ENCODE data around the gene CBLB.
"Not testable (repeated sequence)": the region's sequence is repeated elsewhere in the genome, so short reads cannot be mapped to it uniquely, and the experiment has no call there.

Gene CBLB

DNA sequence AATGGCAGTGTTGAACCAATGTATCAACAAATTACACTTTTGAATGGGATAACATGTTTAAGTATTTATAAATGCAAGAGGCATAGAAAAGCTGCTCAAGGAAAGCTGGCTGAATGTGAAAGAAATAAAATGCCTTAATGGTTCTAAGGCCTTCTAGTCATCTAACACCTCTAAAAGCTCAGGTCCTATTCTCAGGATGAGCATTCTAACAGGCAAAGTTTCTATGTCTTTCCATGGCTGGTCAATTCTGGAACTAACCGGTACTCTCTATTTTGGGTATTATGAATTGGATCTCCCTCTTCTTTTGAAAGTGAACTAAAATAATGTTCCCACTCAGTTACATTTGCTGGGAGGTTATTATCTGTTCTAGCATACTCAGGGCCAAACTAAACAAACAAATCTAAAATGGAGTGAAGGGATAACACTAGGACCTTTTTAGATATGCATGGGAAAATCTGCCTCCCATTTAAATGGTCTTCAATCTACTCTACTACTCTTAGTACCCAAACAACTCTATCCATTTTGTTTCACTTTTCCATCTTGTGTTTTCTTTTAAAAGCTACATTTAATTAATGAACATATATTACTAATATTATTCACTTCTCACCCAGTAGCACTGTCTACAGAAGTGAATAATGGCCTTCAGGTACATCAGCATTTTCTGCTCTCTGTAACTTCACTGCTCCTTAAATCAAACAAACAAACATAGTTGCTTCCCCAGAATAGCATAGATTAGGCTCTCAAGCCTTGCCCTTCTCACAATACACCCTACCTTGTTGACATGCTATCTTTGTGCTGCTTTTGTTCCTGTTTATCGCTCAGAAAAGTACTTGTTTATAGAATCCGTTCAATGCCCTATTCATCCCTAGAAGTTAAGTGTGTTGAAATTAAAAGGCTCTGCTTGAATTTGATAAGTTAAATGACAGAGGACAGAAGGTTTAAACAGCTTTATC is 46.4 kb downstream of the CBLB start:
- Mint-ChIP-seq H3K27ac (peak overlapping the region; percentile 51 to 90 (median 75)), H3K4me1 (peaks cover 34% of the 10 kb centered on the region), H3K4me3 (peak overlapping the region in 1 of 3 experiments; percentile 7), H3K27me3 (ENCODE audit: low read depth) (no peaks in the 10 kb centered on the region), H3K9me3 (no peaks in the 10 kb centered on the region), H3K36me3 (ENCODE audit: low read depth) (peaks cover 50% of the 10 kb centered on the region)
- TF ChIP-seq, protein P1, sequence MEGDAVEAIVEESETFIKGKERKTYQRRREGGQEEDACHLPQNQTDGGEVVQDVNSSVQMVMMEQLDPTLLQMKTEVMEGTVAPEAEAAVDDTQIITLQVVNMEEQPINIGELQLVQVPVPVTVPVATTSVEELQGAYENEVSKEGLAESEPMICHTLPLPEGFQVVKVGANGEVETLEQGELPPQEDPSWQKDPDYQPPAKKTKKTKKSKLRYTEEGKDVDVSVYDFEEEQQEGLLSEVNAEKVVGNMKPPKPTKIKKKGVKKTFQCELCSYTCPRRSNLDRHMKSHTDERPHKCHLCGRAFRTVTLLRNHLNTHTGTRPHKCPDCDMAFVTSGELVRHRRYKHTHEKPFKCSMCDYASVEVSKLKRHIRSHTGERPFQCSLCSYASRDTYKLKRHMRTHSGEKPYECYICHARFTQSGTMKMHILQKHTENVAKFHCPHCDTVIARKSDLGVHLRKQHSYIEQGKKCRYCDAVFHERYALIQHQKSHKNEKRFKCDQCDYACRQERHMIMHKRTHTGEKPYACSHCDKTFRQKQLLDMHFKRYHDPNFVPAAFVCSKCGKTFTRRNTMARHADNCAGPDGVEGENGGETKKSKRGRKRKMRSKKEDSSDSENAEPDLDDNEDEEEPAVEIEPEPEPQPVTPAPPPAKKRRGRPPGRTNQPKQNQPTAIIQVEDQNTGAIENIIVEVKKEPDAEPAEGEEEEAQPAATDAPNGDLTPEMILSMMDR (IDR thresholded peaks at IDR 0.05; ENCODE audit: unreplicated experiment in 3 of 3), result no peak

DNA sequence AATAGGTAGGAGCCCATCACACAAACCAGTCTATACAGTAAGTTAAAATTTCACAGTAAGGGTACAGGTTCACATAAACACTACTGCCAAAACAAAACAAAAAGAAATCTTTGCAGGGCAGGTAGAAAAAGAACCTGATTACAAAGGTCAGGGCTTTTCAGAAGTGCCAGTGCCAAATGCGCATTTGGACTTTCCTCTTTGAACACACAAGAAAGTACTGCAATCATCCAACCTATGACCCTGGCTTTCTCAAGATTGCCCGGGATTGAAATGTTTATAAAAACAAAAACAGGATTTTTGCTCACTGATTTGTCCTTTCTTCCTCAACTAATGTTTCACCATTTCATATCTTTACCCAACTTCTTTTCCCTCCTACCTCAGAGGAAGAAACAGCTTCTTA is 47.4 kb downstream of the CBLB start:
- Mint-ChIP-seq H3K4me1 (peaks cover 36% of the 10 kb centered on the region), H3K27me3 (ENCODE audit: low read depth) (no peaks in the 10 kb centered on the region), H3K27ac (peak overlapping the region; percentile 9 to 56 (median 50)), H3K9me3 (no peaks in the 10 kb centered on the region), H3K36me3 (ENCODE audit: low read depth) (peaks cover 52% of the 10 kb centered on the region), H3K4me3 (no peak overlapping the region)
- TF ChIP-seq, protein P1 (IDR thresholded peaks at IDR 0.05; ENCODE audit: unreplicated experiment in 3 of 3), result no peak

DNA sequence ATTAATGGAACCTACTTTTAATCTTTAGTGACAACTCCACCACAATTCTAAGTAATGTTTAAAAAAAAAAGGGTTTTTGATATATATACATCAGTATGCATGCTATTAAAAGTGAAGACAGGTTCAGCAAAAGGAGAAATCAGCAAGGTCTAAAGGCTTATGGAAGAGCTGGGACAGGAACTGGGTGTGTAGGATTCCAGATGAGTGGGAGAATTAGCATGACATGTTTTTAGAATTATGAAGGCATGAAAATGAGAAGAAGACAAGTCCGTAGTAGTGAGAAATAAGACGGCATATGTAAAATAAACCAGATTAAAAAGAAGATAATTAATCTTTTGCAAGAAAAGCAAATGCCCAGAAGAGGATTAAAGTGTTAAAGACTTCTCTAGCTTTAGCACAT is 52.0 kb downstream of the CBLB start:
- H3K27ac Mint-ChIP-seq, result peak overlapping the region; percentile 1 to 54 (median 9)
- H3K27me3 Mint-ChIP-seq (ENCODE audit: low read depth), result no peaks in the 10 kb centered on the region
- no peak overlapping the region for H3K4me3 Mint-ChIP-seq
- H3K9me3 Mint-ChIP-seq, result no peaks in the 10 kb centered on the region
- TF ChIP-seq, protein P1 (IDR thresholded peaks at IDR 0.05; ENCODE audit: unreplicated experiment in 3 of 3), result no peak
- H3K4me1 Mint-ChIP-seq, result peaks cover 12% of the 10 kb centered on the region
- H3K36me3 Mint-ChIP-seq (ENCODE audit: low read depth), result peaks cover 41% of the 10 kb centered on the region

DNA sequence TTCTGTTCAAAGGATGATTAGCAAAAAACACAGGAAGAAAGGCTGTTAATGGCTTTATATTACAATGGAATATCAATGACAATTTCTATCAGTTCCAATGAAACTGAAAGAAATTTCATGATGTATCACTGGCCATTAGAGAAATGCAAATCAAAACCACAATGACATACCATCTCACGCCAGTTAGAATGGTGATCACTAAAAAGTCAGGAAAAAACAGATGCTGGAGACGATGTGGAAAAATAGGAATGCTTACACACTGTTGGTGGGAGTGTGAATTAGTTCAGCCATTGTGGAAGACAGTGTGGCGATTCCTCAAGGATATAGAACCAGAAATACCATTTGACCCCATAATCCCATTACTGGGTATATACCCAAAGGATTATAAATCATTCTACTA is 53.5 kb downstream of the CBLB start:
- H3K9me3 Mint-ChIP-seq; H3K27me3 Mint-ChIP-seq (ENCODE audit: low read depth); H3K27ac Mint-ChIP-seq; H3K4me1 Mint-ChIP-seq; H3K4me3 Mint-ChIP-seq: not testable (repeated sequence)
- H3K36me3 Mint-ChIP-seq (ENCODE audit: low read depth), result peaks cover 31% of the 10 kb centered on the region

DNA sequence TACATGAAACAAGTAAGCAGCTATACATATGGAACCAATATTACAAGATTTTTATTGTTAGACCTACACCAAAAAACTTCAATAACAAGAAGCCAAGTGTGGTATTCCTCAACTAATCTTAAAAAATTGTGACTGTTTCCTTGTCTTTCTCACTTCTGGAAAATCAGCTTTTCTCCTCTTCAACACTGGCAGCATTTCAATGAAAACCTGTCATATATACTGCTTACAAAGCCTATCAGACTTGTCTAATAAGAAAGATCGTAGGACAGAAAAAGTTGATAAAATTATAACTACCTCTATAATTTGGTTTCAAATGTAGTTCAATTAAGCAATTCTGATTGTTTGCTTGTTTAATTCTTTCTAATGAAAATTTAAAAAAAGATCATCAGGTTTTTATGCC is 55.1 kb downstream of the CBLB start:
- TF ChIP-seq, protein P1 (IDR thresholded peaks at IDR 0.05; ENCODE audit: unreplicated experiment in 3 of 3), result no peak
- Mint-ChIP-seq H3K27me3 (ENCODE audit: low read depth) (no peaks in the 10 kb centered on the region), H3K36me3 (ENCODE audit: low read depth) (peaks cover 27% of the 10 kb centered on the region), H3K27ac (no peak overlapping the region), H3K9me3 (no peaks in the 10 kb centered on the region), H3K4me1 (peaks cover 17% of the 10 kb centered on the region), H3K4me3 (no peak overlapping the region)

GRCh38 chr3:105812194-105812586 is 56.6 kb downstream of the CBLB start:
- Mint-ChIP-seq H3K9me3 (no peaks in the 10 kb centered on the region), H3K27me3 (ENCODE audit: low read depth) (no peaks in the 10 kb centered on the region), H3K36me3 (ENCODE audit: low read depth) (peaks cover 24% of the 10 kb centered on the region), H3K4me3 (no peak overlapping the region), H3K27ac (no peak overlapping the region), H3K4me1 (peaks cover 19% of the 10 kb centered on the region)
- TF ChIP-seq, protein P1 (IDR thresholded peaks at IDR 0.05; ENCODE audit: unreplicated experiment in 3 of 3), result no peak
